NCI-H2029 treated with DMSO at 0.1 percent for 48 hours (cell line): ENCODE results near the gene RUNX2.

Experiments
- DNase-seq: peaks from one replicate; lab custom pipeline; 2025; lab: John Stamatoyannopoulos, UW

The RUNX2 gene

GRCh38 chr6:45675634-45676033, 347.5 kb downstream of the RUNX2 start:
- DNase-seq: no peak

- no peak for DNase-seq
Observed at GRCh38 chr6:45676380-45676779, 348.2 kb downstream of the RUNX2 start.

- DNase-seq: no peak
Observed at GRCh38 chr6:45677381-45678284, 349.5 kb downstream of the RUNX2 start.

GRCh38 chr6:45678285-45678607, 350.1 kb downstream of the RUNX2 start:
- no peak for DNase-seq

- no peak for DNase-seq
Observed at GRCh38 chr6:45679163-45679562, 351.0 kb downstream of the RUNX2 start.

- no peak for DNase-seq
Observed at GRCh38 chr6:45679631-45680030, 351.5 kb downstream of the RUNX2 start.

- no peak for DNase-seq
Observed at GRCh38 chr6:45681860-45682511, 353.9 kb downstream of the RUNX2 start.

- no peak for DNase-seq
Observed at GRCh38 chr6:45684476-45684875, 356.3 kb downstream of the RUNX2 start.

GRCh38 chr6:45685076-45685475, 356.9 kb downstream of the RUNX2 start:
- DNase-seq: no peak

- DNase-seq: no peak
Observed at GRCh38 chr6:45686841-45687569, 358.9 kb downstream of the RUNX2 start.

GRCh38 chr6:45687570-45687969, 359.4 kb downstream of the RUNX2 start:
- DNase-seq: no peak

- DNase-seq: no peak
Observed at GRCh38 chr6:45688180-45688579, 360.1 kb downstream of the RUNX2 start.

GRCh38 chr6:45689926-45690615, 361.9 kb downstream of the RUNX2 start:
- no peak for DNase-seq

- no peak for DNase-seq
Observed at GRCh38 chr6:45690846-45691245, 362.7 kb downstream of the RUNX2 start.

GRCh38 chr6:45691426-45691825, 363.3 kb downstream of the RUNX2 start:
- no peak for DNase-seq

- DNase-seq: no peak
Observed at GRCh38 chr6:45692021-45692420, 363.9 kb downstream of the RUNX2 start.

- DNase-seq: no peak
Observed at GRCh38 chr6:45696738-45697137, 368.6 kb downstream of the RUNX2 start.

GRCh38 chr6:45697605-45698004, 369.5 kb downstream of the RUNX2 start:
- no peak for DNase-seq

- DNase-seq: no peak
Observed at GRCh38 chr6:45698046-45698445, 369.9 kb downstream of the RUNX2 start.

GRCh38 chr6:45699663-45700062, 371.5 kb downstream of the RUNX2 start:
- DNase-seq: no peak

GRCh38 chr6:45702849-45703739, 375.0 kb downstream of the RUNX2 start:
- DNase-seq: no peak
